A549 treated with GW870086 at 1 μM for 4 hours (cell line): ENCODE results near the gene RPAIN. TPM values are rescaled to one million over a fixed set of nuclear protein-coding genes. Genes with fewer than 3 reads are reported as not detected.

Experiments used
- total RNA-seq: library from RNA; stranded (reverse); fragments of 200-300 nt; extraction: Qiagen RNA extraction; gene quantifications from 5 replicates; pipeline ENCODE4 v1.2.3, GENCODE V29; 2022; ENCODE audit warnings: low read depth

The RPAIN gene, protein sequence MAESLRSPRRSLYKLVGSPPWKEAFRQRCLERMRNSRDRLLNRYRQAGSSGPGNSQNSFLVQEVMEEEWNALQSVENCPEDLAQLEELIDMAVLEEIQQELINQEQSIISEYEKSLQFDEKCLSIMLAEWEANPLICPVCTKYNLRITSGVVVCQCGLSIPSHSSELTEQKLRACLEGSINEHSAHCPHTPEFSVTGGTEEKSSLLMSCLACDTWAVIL
- 31.4 to 42.7 TPM (median 33.0 TPM) in 5 replicates for total RNA-seq

DNA sequence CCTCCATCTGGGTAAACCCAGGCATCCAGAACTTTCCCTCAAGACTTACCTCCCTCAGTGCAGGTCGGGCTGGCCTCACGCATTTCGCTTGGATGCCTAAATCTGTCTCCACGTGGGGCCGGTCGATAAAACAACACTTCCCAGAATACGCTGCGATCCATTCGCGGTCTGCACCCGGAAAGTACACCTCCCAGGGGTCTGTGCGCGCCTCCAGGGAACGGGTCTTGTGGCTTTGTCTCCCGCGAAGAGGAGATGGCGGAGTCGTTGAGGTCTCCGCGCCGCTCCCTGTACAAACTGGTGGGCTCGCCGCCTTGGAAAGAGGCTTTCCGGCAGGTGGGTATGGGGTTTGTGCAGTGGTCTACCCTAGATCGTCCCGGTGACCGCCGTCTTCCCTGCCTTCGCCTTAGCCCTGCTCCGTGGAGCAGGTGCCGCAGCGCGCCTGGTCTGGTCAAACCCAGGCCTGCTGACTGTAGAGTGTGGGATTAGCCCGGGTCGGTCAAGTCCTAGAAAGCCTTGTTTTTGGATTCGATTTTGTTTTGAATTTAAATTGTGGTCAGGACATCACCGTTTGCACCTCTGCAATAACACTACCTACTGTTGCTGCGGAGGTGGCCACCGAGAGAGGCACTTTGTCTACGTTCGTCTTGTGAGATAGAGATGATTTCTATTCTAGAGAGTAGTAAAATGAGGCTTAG lies at the start of gene RPAIN:
Gene RPAIN, plus strand, starts transcription at position 224 of the 695 bp plus-strand sequence. Its CDS starts 29 bp downstream, at position 253.

DNA sequence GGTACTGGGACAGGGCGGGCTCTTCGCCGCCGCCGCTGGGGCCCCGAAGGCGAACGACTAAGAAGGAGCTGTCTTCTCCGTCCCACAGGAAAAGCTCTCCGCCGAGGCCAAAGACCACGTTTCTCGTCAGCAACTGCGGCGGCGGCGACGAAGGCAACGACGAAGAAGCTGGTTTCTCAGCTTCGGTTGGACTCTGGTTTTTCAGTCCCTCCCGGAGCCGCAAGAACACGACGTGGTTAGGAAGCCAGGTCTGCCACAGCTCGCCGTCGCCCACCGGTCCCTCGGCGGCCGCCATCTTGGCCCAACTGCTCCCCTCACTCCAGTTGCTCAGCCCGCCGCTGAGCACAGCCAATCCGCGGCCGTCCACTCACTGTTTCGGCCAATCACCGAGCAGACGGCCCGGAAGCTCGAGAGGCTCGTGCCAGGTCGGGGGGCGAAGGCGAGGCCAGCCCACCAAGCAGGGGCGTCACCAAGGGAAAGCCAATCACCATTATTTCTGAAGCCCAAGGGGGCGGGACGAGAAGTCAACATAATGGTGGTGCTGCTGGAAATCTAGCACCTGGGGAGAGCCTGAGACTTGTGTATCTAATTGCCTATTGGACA lies 525 bp upstream of the RPAIN start, which contains the start of gene NUP88:
Gene NUP88, minus strand, starts transcription at position 307 of the 603 bp plus-strand sequence. Its CDS starts 12 bp downstream, at position 295.

DNA sequence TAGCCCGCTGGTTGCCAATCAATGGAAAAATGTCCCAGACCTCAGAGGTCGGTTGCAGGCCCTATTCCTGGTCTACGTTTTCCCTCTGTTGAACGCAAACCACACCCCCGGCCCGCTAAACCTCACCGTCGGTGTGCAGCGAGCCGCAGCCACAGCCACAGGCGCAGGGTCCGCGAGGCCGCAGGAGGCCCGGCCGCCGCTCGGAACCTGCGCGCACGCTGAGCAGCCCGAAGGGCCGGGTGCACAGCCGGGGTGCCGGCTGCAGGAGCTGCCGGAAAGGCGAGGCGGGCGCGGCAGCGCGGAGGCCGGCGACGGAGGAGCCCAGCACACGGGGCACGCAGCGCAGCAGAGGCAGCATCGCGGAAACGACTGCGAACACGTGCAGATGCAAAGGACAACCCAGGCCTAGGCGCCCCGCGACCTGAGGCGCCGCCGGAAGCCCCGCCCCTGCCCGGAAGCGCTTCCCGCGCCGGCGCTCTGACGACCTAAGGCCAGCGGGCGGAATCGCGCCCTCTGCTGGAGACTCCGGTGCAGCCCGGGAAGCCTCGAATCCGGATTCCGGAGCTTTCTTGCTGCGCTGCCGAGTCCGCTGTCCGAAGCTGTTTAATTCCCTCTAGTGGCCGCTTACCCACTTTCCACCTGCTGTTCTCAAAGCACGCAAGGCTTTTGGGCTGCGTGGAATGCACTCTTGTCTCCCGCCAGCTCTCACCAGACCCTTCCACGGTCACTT lies 18.9 kb downstream of the RPAIN start, which contains the start of gene C1QBP:
Gene C1QBP, minus strand, starts transcription at position 440 of the 730 bp plus-strand sequence. Its CDS starts 82 bp downstream, at position 358.

Other genes starting within 250 kb of the RPAIN start
- gene ZNF594, start 228.3 kb upstream of the RPAIN start, total RNA-seq = 0.99 to 1.7 TPM (median 1.5 TPM) in 5 replicates
- not detected in 5 replicates for gene SCIMP, start 185.3 kb upstream of the RPAIN start, total RNA-seq
- gene RABEP1, start 137.9 kb upstream of the RPAIN start, total RNA-seq = 39.4 to 43.6 TPM (median 40.7 TPM) in 5 replicates
- gene NUP88, start 520 bp upstream of the RPAIN start, total RNA-seq = 66.7 to 113 TPM (median 82.9 TPM) in 5 replicates
- 530 to 590 TPM (median 584 TPM) in 5 replicates for gene C1QBP, start 19.0 kb downstream of the RPAIN start, total RNA-seq
- gene DHX33, start 48.8 kb downstream of the RPAIN start, total RNA-seq = 23.9 to 31.1 TPM (median 29.1 TPM) in 5 replicates
- 83.1 to 117 TPM (median 111 TPM) in 5 replicates for gene DERL2, start 66.0 kb downstream of the RPAIN start, total RNA-seq
- gene MIS12, start 66.4 kb downstream of the RPAIN start, total RNA-seq = 12.4 to 17.3 TPM (median 16.7 TPM) in 5 replicates
- gene NLRP1, start 164.3 kb downstream of the RPAIN start, total RNA-seq = 2.3 to 3.5 TPM (median 2.8 TPM) in 5 replicates